HEK293 (cell line): ENCODE results near the gene KBTBD12.
"Not testable (repeated sequence)": the region's sequence is repeated elsewhere in the genome, so short reads cannot be mapped to it uniquely, and the experiment has no call there.

Source experiments
- CTCF ChIA-PET: fragments of 350-600 bp; formaldehyde crosslinking; extraction: SDS; loops from one replicate; lab custom pipeline; 2021; ENCODE audit warnings: antibody characterized with exemption; lab: Yijun Ruan, JAX
- POLR2A ChIA-PET: fragments of 300-600 bp; formaldehyde crosslinking; extraction: SDS; loops from one replicate; lab custom pipeline; 2020; ENCODE audit warnings: antibody characterized with exemption, inconsistent platforms; lab: Yijun Ruan, JAX
- H3K27ac ChIP-seq: fragments of 200-500 bp; sonication (Bioruptor generic); 2 replicates; pipeline ENCODE4 v1.5.1; 2014; ENCODE audit warnings: low read depth, low read length, control low read depth, inconsistent platforms; ENCODE audit errors: extremely low read depth
- H3K36me3 ChIP-seq, 2 experiments: fragments of 200-500 bp in 1 of 2; sonication (Bioruptor generic) in 1 of 2; 1 replicate in 1 of 2; 2 replicates in 1 of 2; pipeline ENCODE4 v1.5.1; 2014 to 2017; ENCODE audit warnings: inconsistent platforms in 2 of 2, low read length in 2 of 2; ENCODE audit not compliant: control insufficient read depth in 2 of 2, insufficient read depth in 1 of 2
- H3K4me1 ChIP-seq: fragments of 200-500 bp; sonication (Bioruptor generic); 2 replicates; pipeline ENCODE4 v1.5.1; 2014; ENCODE audit warnings: mild to moderate bottlenecking, low read length, inconsistent platforms; ENCODE audit not compliant: control insufficient read depth, insufficient read depth
- H3K4me3 ChIP-seq: 2 replicates; pipeline ENCODE4 v1.5.1; 2011; ENCODE audit warnings: low read depth, mild to moderate bottlenecking, control low read depth, low read length, moderate library complexity
- H3K9me3 ChIP-seq: fragments of 200-500 bp; sonication (Bioruptor generic); 2 replicates; pipeline ENCODE4 v1.5.1; 2014; ENCODE audit warnings: low read depth, low read length, inconsistent platforms; ENCODE audit not compliant: control insufficient read depth, insufficient read depth
- GLI4 ChIP-seq: fragments of 450-650 bp; formaldehyde crosslinking; IDR thresholded peaks from 2 replicates; pipeline ENCODE4 v1.5.1; 2016; ENCODE audit warnings: missing biosample characterization, missing genetic modification characterization
- GLIS1 ChIP-seq: fragments of 450-650 bp; formaldehyde crosslinking; IDR thresholded peaks from 2 replicates; pipeline ENCODE4 v1.5.1; 2016; ENCODE audit warnings: missing biosample characterization, missing genetic modification characterization
- IKZF3 ChIP-seq: fragments of 450-650 bp; IDR thresholded peaks from 2 replicates; pipeline ENCODE4 v1.5.0; 2018; ENCODE audit warnings: missing biosample characterization, mild to moderate bottlenecking, missing genetic modification characterization, moderate library complexity
- SETDB1 ChIP-seq: IDR thresholded peaks from one replicate; pipeline ENCODE4 v1.6.1; 2017; ENCODE audit warnings: mild to moderate bottlenecking, low read length, moderate library complexity, mixed read lengths; ENCODE audit not compliant: insufficient read length
- YY1 ChIP-seq: fragments of 450-650 bp; formaldehyde crosslinking; IDR thresholded peaks from 2 replicates; pipeline ENCODE4 v1.5.1; 2018; ENCODE audit warnings: missing biosample characterization, missing genetic modification characterization
- ZFP41 ChIP-seq: fragments of 450-650 bp; formaldehyde crosslinking; IDR thresholded peaks from 2 replicates; pipeline ENCODE4 v1.5.1; 2016; ENCODE audit warnings: missing biosample characterization, missing genetic modification characterization, borderline replicate concordance
- ZNF184 ChIP-seq: fragments of 450-650 bp; IDR thresholded peaks from 2 replicates; pipeline ENCODE4 v1.5.1; 2018; ENCODE audit warnings: missing biosample characterization, mild to moderate bottlenecking, missing genetic modification characterization
- ZNF23 ChIP-seq: fragments of 450-650 bp; formaldehyde crosslinking; IDR thresholded peaks from 2 replicates; pipeline ENCODE4 v1.5.1; 2016; ENCODE audit warnings: missing biosample characterization, missing genetic modification characterization, borderline replicate concordance
- ZNF514 ChIP-seq: fragments of 450-650 bp; formaldehyde crosslinking; IDR thresholded peaks from 2 replicates; pipeline ENCODE4 v1.5.1; 2016; ENCODE audit warnings: missing biosample characterization, missing genetic modification characterization
- ZNF571 ChIP-seq: fragments of 450-650 bp; formaldehyde crosslinking; IDR thresholded peaks from 2 replicates; pipeline ENCODE4 v1.5.0; 2017; ENCODE audit warnings: missing biosample characterization, missing genetic modification characterization
- ZNF621 ChIP-seq: fragments of 450-650 bp; formaldehyde crosslinking; IDR thresholded peaks from 2 replicates; pipeline ENCODE4 v1.5.1; 2017; ENCODE audit warnings: missing biosample characterization, missing genetic modification characterization
- ZNF623 ChIP-seq: fragments of 450-650 bp; formaldehyde crosslinking; IDR thresholded peaks from 2 replicates; pipeline ENCODE4 v1.5.1; 2016; ENCODE audit warnings: missing biosample characterization, missing genetic modification characterization
- ZNF664 ChIP-seq: fragments of 450-650 bp; formaldehyde crosslinking; IDR thresholded peaks from 2 replicates; pipeline ENCODE4 v1.5.1; 2016; ENCODE audit warnings: missing biosample characterization, missing genetic modification characterization
- ZNF701 ChIP-seq: fragments of 450-650 bp; formaldehyde crosslinking; IDR thresholded peaks from 2 replicates; pipeline ENCODE4 v1.5.1; 2016; ENCODE audit warnings: missing biosample characterization, missing genetic modification characterization
- ZNF785 ChIP-seq: fragments of 450-650 bp; formaldehyde crosslinking; IDR thresholded peaks from 2 replicates; pipeline ENCODE4 v1.5.1; 2016; ENCODE audit warnings: missing biosample characterization, missing genetic modification characterization
- ZNF843 ChIP-seq: fragments of 450-650 bp; formaldehyde crosslinking; IDR thresholded peaks from 2 replicates; pipeline ENCODE4 v1.5.1; 2016; ENCODE audit warnings: missing biosample characterization, missing genetic modification characterization
- ZSCAN16 ChIP-seq: fragments of 450-650 bp; formaldehyde crosslinking; IDR thresholded peaks from 2 replicates; pipeline ENCODE4 v1.5.1; 2016; ENCODE audit warnings: missing biosample characterization, missing genetic modification characterization
- ZSCAN5A ChIP-seq: fragments of 450-650 bp; formaldehyde crosslinking; IDR thresholded peaks from 2 replicates; pipeline ENCODE4 v1.5.1; 2016; ENCODE audit warnings: missing biosample characterization, missing genetic modification characterization
- TF ChIP-seq, protein P1 (sequence below): fragments of 450-650 bp; formaldehyde crosslinking; IDR thresholded peaks from 2 replicates; pipeline ENCODE4 v1.5.1; 2016; ENCODE audit warnings: missing biosample characterization, missing genetic modification characterization
- TF ChIP-seq, protein P2 (sequence below): fragments of 450-650 bp; formaldehyde crosslinking; IDR thresholded peaks from 2 replicates; pipeline ENCODE4 v1.5.1; 2016; ENCODE audit warnings: missing biosample characterization, missing genetic modification characterization
- TF ChIP-seq, protein P3 (sequence below): fragments of 450-650 bp; formaldehyde crosslinking; IDR thresholded peaks from 2 replicates; pipeline ENCODE4 v1.5.1; 2016; ENCODE audit warnings: missing biosample characterization, missing genetic modification characterization
- TF ChIP-seq, protein P4 (sequence below): sonication (generic); formaldehyde crosslinking; IDR thresholded peaks from 2 replicates; pipeline ENCODE4 v1.8.1; 2022; ENCODE audit warnings: mild to moderate bottlenecking, moderate library complexity, missing genetic modification reagents

KBTBD12 gene

DNA sequence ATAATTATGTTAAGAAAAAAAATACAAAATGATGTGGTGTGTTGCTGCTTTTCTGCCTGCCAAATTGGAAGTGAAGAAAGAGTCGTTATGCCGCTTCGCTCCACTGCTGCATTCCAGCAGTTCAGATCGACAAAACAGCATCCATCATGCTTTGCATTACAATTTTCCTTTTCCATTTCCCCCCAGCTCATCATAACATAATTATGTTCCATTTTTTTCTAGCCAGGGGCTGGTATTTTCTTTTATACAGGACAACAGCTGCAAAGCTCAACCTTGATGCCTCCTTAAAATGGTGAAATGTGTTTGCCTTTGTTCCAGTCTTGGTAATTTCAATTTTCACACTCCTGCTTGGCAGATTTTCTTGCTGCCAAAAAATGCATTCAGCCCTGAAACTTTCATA is 44.9 kb upstream of the KBTBD12 start:
- Histone ChIP-seq H3K4me1 (no peaks in the 10 kb centered on the region), H3K4me3 (no peak overlapping the region), H3K9me3 (no peaks in the 10 kb centered on the region), H3K36me3 (no peaks in the 10 kb centered on the region), H3K27ac (no peak overlapping the region)
- POLR2A ChIA-PET, result no interaction called here
- CTCF ChIA-PET, result no interaction called here
- no peak for TF ChIP-seq ZNF623
- no peak for TF ChIP-seq ZNF843 (tag by site-specific recombination)
- TF ChIP-seq, protein P1, sequence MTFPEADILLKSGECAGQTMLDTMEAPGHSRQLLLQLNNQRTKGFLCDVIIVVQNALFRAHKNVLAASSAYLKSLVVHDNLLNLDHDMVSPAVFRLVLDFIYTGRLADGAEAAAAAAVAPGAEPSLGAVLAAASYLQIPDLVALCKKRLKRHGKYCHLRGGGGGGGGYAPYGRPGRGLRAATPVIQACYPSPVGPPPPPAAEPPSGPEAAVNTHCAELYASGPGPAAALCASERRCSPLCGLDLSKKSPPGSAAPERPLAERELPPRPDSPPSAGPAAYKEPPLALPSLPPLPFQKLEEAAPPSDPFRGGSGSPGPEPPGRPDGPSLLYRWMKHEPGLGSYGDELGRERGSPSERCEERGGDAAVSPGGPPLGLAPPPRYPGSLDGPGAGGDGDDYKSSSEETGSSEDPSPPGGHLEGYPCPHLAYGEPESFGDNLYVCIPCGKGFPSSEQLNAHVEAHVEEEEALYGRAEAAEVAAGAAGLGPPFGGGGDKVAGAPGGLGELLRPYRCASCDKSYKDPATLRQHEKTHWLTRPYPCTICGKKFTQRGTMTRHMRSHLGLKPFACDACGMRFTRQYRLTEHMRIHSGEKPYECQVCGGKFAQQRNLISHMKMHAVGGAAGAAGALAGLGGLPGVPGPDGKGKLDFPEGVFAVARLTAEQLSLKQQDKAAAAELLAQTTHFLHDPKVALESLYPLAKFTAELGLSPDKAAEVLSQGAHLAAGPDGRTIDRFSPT (tag by site-specific recombination), result no peak
- TF ChIP-seq, protein P2, sequence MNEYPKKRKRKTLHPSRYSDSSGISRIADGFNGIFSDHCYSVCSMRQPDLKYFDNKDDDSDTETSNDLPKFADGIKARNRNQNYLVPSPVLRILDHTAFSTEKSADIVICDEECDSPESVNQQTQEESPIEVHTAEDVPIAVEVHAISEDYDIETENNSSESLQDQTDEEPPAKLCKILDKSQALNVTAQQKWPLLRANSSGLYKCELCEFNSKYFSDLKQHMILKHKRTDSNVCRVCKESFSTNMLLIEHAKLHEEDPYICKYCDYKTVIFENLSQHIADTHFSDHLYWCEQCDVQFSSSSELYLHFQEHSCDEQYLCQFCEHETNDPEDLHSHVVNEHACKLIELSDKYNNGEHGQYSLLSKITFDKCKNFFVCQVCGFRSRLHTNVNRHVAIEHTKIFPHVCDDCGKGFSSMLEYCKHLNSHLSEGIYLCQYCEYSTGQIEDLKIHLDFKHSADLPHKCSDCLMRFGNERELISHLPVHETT (tag by site-specific recombination), result no peak
- TF ChIP-seq YY1 (tag by site-specific recombination), result no peak
- TF ChIP-seq GLIS1 (tag by site-specific recombination), result no peak
- TF ChIP-seq ZNF664 (tag by site-specific recombination), result no peak

GRCh38 chr3:127874097-127874496 is 40.9 kb upstream of the KBTBD12 start:
- CTCF ChIA-PET, result interaction anchor here (0.6 kb wide), 1 partner anchor 605 kb away, joined by 3 read pairs; no protein-coding TSS in a partner anchor
- H3K9me3 ChIP-seq, H3K4me3 ChIP-seq, POLR2A ChIA-PET, H3K4me1 ChIP-seq, H3K27ac ChIP-seq, H3K36me3 ChIP-seq: not testable (repeated sequence)

- H3K4me3 ChIP-seq, result no peak overlapping the region
- no peaks in the 10 kb centered on the region for H3K36me3 ChIP-seq
- ChIA-PET POLR2A (no interaction called here), CTCF (no interaction called here)
- TF ChIP-seq, protein P3, sequence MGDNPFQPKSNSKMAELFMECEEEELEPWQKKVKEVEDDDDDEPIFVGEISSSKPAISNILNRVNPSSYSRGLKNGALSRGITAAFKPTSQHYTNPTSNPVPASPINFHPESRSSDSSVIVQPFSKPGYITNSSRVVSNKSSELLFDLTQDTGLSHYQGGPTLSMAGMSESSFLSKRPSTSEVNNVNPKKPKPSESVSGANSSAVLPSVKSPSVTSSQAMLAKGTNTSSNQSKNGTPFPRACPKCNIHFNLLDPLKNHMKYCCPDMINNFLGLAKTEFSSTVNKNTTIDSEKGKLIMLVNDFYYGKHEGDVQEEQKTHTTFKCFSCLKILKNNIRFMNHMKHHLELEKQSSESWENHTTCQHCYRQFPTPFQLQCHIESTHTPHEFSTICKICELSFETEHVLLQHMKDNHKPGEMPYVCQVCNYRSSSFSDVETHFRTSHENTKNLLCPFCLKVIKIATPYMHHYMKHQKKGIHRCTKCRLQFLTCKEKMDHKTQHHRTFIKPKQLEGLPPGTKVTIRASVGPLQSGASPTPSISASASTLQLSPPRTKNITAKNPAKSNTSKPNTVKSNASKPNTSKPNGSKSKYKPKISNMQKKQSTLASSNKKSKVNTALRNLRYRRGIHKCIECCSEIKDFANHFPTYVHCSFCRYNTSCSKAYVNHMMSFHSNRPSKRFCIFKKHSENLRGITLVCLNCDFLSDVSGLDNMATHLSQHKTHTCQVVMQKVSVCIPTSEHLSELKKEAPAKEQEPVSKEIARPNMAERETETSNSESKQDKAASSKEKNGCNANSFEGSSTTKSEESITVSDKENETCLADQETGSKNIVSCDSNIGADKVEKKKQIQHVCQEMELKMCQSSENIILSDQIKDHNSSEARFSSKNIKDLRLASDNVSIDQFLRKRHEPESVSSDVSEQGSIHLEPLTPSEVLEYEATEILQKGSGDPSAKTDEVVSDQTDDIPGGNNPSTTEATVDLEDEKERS, result no peak
- TF ChIP-seq ZFP41 (tag by site-specific recombination), result no peak
- TF ChIP-seq ZNF621 (tag by site-specific recombination), result no peak
- no peak for TF ChIP-seq ZNF184 (tag by site-specific recombination)
- TF ChIP-seq ZSCAN5A (tag by site-specific recombination), result no peak
- TF ChIP-seq ZNF23, result no peak
- TF ChIP-seq ZNF785 (tag by site-specific recombination), result no peak
- no peak for TF ChIP-seq ZNF571
- TF ChIP-seq GLI4 (tag by site-specific recombination), result no peak
- no peak for TF ChIP-seq SETDB1
- no peak for TF ChIP-seq ZNF514 (tag by site-specific recombination)
- TF ChIP-seq IKZF3 (tag by site-specific recombination), result no peak
- no peak for TF ChIP-seq ZNF701
- no peak for TF ChIP-seq ZSCAN16 (tag by site-specific recombination)
- TF ChIP-seq, protein P4, sequence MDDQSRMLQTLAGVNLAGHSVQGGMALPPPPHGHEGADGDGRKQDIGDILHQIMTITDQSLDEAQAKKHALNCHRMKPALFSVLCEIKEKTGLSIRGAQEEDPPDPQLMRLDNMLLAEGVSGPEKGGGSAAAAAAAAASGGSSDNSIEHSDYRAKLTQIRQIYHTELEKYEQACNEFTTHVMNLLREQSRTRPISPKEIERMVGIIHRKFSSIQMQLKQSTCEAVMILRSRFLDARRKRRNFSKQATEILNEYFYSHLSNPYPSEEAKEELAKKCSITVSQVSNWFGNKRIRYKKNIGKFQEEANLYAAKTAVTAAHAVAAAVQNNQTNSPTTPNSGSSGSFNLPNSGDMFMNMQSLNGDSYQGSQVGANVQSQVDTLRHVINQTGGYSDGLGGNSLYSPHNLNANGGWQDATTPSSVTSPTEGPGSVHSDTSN, result no peak
- no peaks in the 10 kb centered on the region for H3K9me3 ChIP-seq
- H3K4me1 ChIP-seq, result no peaks in the 10 kb centered on the region
- no peak overlapping the region for H3K27ac ChIP-seq
Measured at GRCh38 chr3:127881586-127881985, 33.4 kb upstream of the KBTBD12 start.
